Measurements from ENCODE around the gene TUT7.

Gene TUT7

GRCh38 chr9:86279839-86280238 lies 74.4 kb downstream of the TUT7 start:
- H3K4me1 Mint-ChIP-seq (ENCODE audit: low read depth) = peaks cover 36% of the 10 kb centered on the region
- no peaks in the 10 kb centered on the region for H3K9me3 Mint-ChIP-seq
- H3K27me3 Mint-ChIP-seq (ENCODE audit: low read depth) = no peaks in the 10 kb centered on the region
- peaks cover 9% of the 10 kb centered on the region for H3K36me3 Mint-ChIP-seq (ENCODE audit: low read depth)
- H3K27ac Mint-ChIP-seq = no peak overlapping the region
- H3K4me3 Mint-ChIP-seq = peak overlapping the region; percentile 25

- no peak overlapping the region for H3K4me3 Mint-ChIP-seq
- H3K4me1 Mint-ChIP-seq (ENCODE audit: low read depth) = peaks cover 28% of the 10 kb centered on the region
These were observed 77.1 kb downstream of the TUT7 start for GRCh38 chr9:86277072-86277471.

DNA sequence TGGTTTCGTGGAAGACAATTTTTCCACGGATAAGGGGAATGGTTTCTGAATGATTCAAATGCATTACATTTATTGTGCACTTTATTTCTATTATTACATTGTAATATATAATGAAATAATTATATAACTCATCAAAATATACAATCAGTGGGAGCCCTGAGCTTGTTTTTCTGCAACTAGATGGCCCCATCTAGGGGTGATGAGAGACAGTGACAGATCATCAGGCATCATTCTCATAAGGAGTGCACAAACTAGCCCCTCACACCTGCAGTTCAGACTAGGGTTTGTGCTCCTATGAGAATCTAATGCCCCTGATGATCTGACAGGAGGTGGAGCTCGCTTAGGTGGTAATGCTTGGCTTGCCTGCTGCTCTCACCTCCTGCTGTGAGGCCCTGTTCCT lies 78.2 kb downstream of the TUT7 start:
- Mint-ChIP-seq H3K36me3 (ENCODE audit: low read depth) (peaks cover 27% of the 10 kb centered on the region), H3K27me3 (ENCODE audit: low read depth) (no peaks in the 10 kb centered on the region), H3K4me3 (no peak overlapping the region)

More at GRCh38 chr9:86277072-86277471, 77.1 kb downstream of the TUT7 start:
- H3K36me3 Mint-ChIP-seq (ENCODE audit: low read depth) = peaks cover 23% of the 10 kb centered on the region
- H3K9me3 Mint-ChIP-seq = no peaks in the 10 kb centered on the region
- H3K27me3 Mint-ChIP-seq (ENCODE audit: low read depth) = no peaks in the 10 kb centered on the region
- H3K27ac Mint-ChIP-seq = no peak overlapping the region

DNA sequence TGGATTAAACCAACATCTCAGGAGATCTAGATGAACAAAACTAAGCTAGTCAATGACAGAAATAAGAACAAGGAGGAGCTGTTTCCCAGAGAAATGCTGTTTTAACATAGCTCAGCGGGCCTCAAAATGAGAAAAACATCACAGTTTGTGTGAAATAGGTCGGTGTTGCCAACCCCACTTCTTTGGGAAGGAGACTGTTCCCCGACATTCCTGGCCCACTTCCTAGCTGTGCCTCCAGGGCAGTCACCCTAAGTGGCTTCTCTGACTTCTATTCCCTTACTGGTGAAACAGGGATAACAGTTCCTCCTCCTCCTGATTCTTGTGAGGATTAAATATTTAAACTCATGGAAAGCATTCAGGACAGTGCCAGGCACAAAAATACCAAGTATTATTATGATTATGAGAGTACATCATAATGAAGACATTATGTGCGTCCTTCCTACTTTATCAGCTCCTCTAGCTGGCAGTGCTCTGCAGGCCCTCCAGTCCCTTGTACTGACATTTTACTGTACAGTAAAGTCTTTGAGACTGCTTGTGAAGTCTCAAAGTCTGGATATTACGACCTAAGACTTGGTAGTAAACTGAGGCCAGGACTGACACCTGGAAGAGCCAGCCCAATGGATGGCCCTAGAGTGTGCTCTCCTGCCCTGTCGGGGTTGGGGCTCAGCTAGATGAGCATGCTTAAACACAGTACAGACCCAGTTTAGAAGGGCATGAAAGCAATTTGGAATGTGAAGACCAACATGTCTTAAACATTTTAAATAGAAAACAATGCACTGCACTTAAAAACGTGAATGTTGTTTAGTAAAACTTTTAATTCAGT lies 79.2 kb downstream of the TUT7 start:
- H3K27ac Mint-ChIP-seq = no peak overlapping the region
- H3K9me3 Mint-ChIP-seq = no peaks in the 10 kb centered on the region
- no peaks in the 10 kb centered on the region for H3K27me3 Mint-ChIP-seq (ENCODE audit: low read depth)
- no peak overlapping the region for H3K4me3 Mint-ChIP-seq
- H3K4me1 Mint-ChIP-seq (ENCODE audit: low read depth) = peaks cover 16% of the 10 kb centered on the region
- peaks cover 25% of the 10 kb centered on the region for H3K36me3 Mint-ChIP-seq (ENCODE audit: low read depth)

More for the DNA sequence above, 78.2 kb downstream of the TUT7 start:
- no peak overlapping the region for H3K27ac Mint-ChIP-seq
- peaks cover 22% of the 10 kb centered on the region for H3K4me1 Mint-ChIP-seq (ENCODE audit: low read depth)
- H3K9me3 Mint-ChIP-seq = no peaks in the 10 kb centered on the region

- Mint-ChIP-seq H3K4me3 (no peak overlapping the region), H3K4me1 (ENCODE audit: low read depth) (peaks cover 8% of the 10 kb centered on the region), H3K27me3 (ENCODE audit: low read depth) (no peaks in the 10 kb centered on the region), H3K9me3 (no peaks in the 10 kb centered on the region), H3K27ac (no peak overlapping the region), H3K36me3 (ENCODE audit: low read depth) (peaks cover 20% of the 10 kb centered on the region)
These were observed 82.0 kb downstream of the TUT7 start for GRCh38 chr9:86272221-86272620.

GRCh38 chr9:86263876-86264275 lies 90.3 kb downstream of the TUT7 start:
- H3K27me3 Mint-ChIP-seq (ENCODE audit: low read depth) = no peaks in the 10 kb centered on the region
- no peak overlapping the region for H3K27ac Mint-ChIP-seq
- no peaks in the 10 kb centered on the region for H3K4me1 Mint-ChIP-seq (ENCODE audit: low read depth)
- no peaks in the 10 kb centered on the region for H3K36me3 Mint-ChIP-seq (ENCODE audit: low read depth)
- no peaks in the 10 kb centered on the region for H3K9me3 Mint-ChIP-seq
- no peak overlapping the region for H3K4me3 Mint-ChIP-seq

DNA sequence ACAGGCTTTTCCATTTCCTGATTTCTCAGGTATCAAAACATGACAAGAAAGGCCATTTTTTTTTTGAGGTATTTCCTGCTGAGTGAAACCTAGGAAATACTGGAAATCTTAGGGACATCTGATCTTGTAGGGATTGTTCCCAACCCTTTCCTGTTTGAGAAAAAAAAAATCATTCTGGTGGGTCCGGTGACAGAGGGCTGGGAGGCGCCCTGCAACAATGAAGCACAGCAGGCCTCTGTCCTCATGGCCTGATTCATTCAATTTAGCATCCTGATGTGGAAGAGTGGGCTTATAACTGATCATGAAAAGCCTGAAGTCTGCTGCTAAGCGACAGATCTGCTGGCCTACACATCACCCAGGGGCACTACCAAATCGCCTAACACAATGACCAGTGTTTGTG lies 91.7 kb downstream of the TUT7 start:
- Mint-ChIP-seq H3K36me3 (ENCODE audit: low read depth) (no peaks in the 10 kb centered on the region), H3K9me3 (no peaks in the 10 kb centered on the region), H3K4me3 (no peak overlapping the region), H3K4me1 (ENCODE audit: low read depth) (no peaks in the 10 kb centered on the region), H3K27me3 (ENCODE audit: low read depth) (no peaks in the 10 kb centered on the region), H3K27ac (no peak overlapping the region)

DNA sequence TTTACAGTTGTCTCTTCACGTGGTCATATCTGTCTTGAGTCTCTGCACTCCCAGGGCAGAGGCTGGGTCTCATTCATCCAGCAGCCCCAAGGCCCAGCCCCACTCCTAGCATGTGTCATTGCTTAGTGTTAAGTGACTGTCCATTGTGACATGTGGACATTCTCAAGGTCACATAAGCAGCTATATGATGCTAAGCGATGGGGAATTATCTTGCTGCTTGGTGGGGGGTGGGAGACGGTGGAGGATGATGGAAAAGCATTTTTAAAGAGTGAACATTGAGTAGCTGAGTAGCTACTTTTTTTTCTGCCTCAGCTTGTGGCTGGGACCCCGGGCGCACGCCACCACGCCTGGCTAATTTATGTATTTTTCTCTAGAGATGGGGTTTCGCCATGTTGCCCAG lies 94.7 kb downstream of the TUT7 start, which contains the start of gene C9orf153:
Gene C9orf153 (minus strand): TSS at position 101 of the 400 bp plus-strand sequence. CDS start 30,054 bp downstream, outside the sequence.
- H3K4me3 Mint-ChIP-seq = no peak within 1 kb of the TSS
- no peaks in the 10 kb centered on the region for H3K36me3 Mint-ChIP-seq (ENCODE audit: low read depth)
- H3K9me3 Mint-ChIP-seq = no peaks in the 10 kb centered on the region
- H3K4me1 Mint-ChIP-seq (ENCODE audit: low read depth) = no peaks in the 10 kb centered on the region
- peak within 1 kb of the TSS; percentile 2 for H3K27ac Mint-ChIP-seq
- no peaks in the 10 kb centered on the region for H3K27me3 Mint-ChIP-seq (ENCODE audit: low read depth)

DNA sequence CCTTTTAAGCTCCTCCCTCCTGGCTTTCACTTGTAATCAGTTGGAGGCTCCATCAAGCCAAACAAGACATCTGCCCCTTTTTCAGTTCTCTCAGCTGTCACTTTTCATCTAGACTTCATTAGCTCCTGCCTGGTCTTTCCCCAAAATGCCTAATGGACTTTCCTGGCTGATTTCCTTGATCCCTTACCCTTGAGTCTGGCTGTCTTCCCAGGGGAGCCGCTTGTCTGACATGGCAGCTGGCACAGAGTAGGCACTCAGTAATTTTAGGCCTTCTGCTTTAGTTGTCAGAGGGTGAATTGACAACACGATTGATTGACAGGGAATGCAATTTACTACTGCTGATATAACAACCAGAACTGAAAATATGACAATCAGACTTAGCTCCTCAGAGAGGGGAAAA lies 96.8 kb downstream of the TUT7 start:
- Mint-ChIP-seq H3K9me3 (peaks cover 4% of the 10 kb centered on the region), H3K27ac (no peak overlapping the region), H3K4me1 (ENCODE audit: low read depth) (no peaks in the 10 kb centered on the region), H3K27me3 (ENCODE audit: low read depth) (no peaks in the 10 kb centered on the region), H3K36me3 (ENCODE audit: low read depth) (no peaks in the 10 kb centered on the region), H3K4me3 (no peak overlapping the region)

GRCh38 chr9:86256653-86257052 lies 97.6 kb downstream of the TUT7 start:
- Mint-ChIP-seq H3K36me3 (ENCODE audit: low read depth) (no peaks in the 10 kb centered on the region), H3K9me3 (peaks cover 7% of the 10 kb centered on the region), H3K4me3 (no peak overlapping the region), H3K27me3 (ENCODE audit: low read depth) (no peaks in the 10 kb centered on the region), H3K27ac (no peak overlapping the region), H3K4me1 (ENCODE audit: low read depth) (no peaks in the 10 kb centered on the region)

DNA sequence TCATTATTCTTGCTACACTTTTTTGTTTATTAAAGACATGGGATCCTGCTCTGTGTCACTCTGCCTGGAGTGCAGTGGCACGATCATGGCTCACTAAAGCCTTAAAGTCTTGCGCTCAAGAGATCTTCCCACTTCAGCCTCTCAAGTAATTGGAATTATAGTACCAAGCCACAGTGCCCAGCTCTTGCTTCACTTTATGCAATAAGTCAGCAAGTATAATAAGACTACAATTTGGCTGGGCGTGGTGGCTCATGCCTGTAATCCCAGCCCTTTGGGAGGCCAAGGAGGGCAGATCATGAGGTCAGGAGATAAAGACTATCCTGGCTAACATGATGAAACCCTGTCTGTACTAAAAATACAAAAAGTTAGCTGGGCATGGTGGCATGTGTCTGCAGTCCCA lies 100.6 kb downstream of the TUT7 start:
- H3K4me3 Mint-ChIP-seq = no peak overlapping the region
- H3K4me1 Mint-ChIP-seq (ENCODE audit: low read depth) = no peaks in the 10 kb centered on the region
- no peak overlapping the region for H3K27ac Mint-ChIP-seq
- H3K9me3 Mint-ChIP-seq = peaks cover 8% of the 10 kb centered on the region
- no peaks in the 10 kb centered on the region for H3K36me3 Mint-ChIP-seq (ENCODE audit: low read depth)
- no peaks in the 10 kb centered on the region for H3K27me3 Mint-ChIP-seq (ENCODE audit: low read depth)

GRCh38 chr9:86252870-86253269 lies 101.3 kb downstream of the TUT7 start:
- no peaks in the 10 kb centered on the region for H3K27me3 Mint-ChIP-seq (ENCODE audit: low read depth)
- H3K4me3 Mint-ChIP-seq = no peak overlapping the region
- H3K4me1 Mint-ChIP-seq (ENCODE audit: low read depth) = no peaks in the 10 kb centered on the region
- H3K9me3 Mint-ChIP-seq = peaks cover 8% of the 10 kb centered on the region
- no peaks in the 10 kb centered on the region for H3K36me3 Mint-ChIP-seq (ENCODE audit: low read depth)
- no peak overlapping the region for H3K27ac Mint-ChIP-seq

GRCh38 chr9:86250123-86250522 lies 104.1 kb downstream of the TUT7 start:
- H3K4me3 Mint-ChIP-seq = no peak overlapping the region
- peaks cover 5% of the 10 kb centered on the region for H3K27me3 Mint-ChIP-seq (ENCODE audit: low read depth)
- H3K4me1 Mint-ChIP-seq (ENCODE audit: low read depth) = no peaks in the 10 kb centered on the region
- H3K36me3 Mint-ChIP-seq (ENCODE audit: low read depth) = no peaks in the 10 kb centered on the region
- H3K9me3 Mint-ChIP-seq = peaks cover 8% of the 10 kb centered on the region
- no peak overlapping the region for H3K27ac Mint-ChIP-seq

DNA sequence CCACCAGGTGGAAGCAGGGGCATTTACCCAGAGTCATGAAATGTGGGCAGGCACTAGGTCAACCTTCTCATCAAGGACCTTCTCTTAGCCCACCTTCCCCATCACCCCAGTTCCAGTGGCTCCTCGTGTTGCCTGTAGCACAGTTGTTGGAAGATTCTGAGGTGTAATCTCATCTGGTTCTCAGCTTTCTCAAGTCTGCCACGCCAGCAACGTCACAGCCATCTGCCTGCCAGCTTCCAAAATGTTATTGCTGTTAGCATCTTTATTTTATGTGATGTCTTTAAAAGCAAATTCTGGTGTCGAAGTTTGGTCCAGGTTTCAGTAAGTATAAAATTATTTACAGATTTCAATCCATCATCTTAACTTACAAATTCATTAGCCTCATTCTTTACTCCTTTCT lies 105.5 kb downstream of the TUT7 start:
- Mint-ChIP-seq H3K9me3 (peaks cover 8% of the 10 kb centered on the region), H3K27me3 (ENCODE audit: low read depth) (peaks cover 5% of the 10 kb centered on the region), H3K4me1 (ENCODE audit: low read depth) (no peaks in the 10 kb centered on the region), H3K4me3 (no peak overlapping the region), H3K36me3 (ENCODE audit: low read depth) (no peaks in the 10 kb centered on the region), H3K27ac (no peak overlapping the region)

GRCh38 chr9:86246752-86247161 lies 107.5 kb downstream of the TUT7 start:
- Mint-ChIP-seq H3K36me3 (ENCODE audit: low read depth) (no peaks in the 10 kb centered on the region), H3K27me3 (ENCODE audit: low read depth) (peaks cover 12% of the 10 kb centered on the region), H3K4me1 (ENCODE audit: low read depth) (peaks cover 3% of the 10 kb centered on the region), H3K9me3 (peaks cover 3% of the 10 kb centered on the region), H3K27ac (no peak overlapping the region), H3K4me3 (no peak overlapping the region)

All from T-helper 1 cell treated with Interleukin-12 subunit alpha and Interleukin-12 subunit beta and Interleukin-4 antibody, amounts not matched to agents 30 μg/mL and 1 μg/mL, for 36 hours (primary cell).